Activated CD4-positive, alpha-beta T cell treated with anti-CD3 and anti-CD28 coated beads, Interleukin-2, amount 50 U/mL, for 48 hours (primary cell): ENCODE data around the gene GFY.

Experiments
- DNase-seq, 2 experiments: peaks; one replicate each; pipeline ENCODE4 v3.0.0-alpha.2; 2020

Gene GFY

GRCh38 chr19:49473868-49474541 is 48.8 kb downstream of the GFY start, which contains the start of gene FLT3LG:
Gene FLT3LG (plus strand): TSS chr19:49474215. CDS start chr19:49474640, 425 bp downstream.
- DNase-seq = peak; percentile 89 to 90

- DNase-seq = no peak
Measured at GRCh38 chr19:49474542-49474924, 49.3 kb downstream of the GFY start.

- DNase-seq = peak; percentile 31 to 40
Measured at GRCh38 chr19:49475191-49475917, 50.2 kb downstream of the GFY start.

- peak; percentile 87 to 90 for DNase-seq
Measured at GRCh38 chr19:49475995-49476880, 51.0 kb downstream of the GFY start.
